Measurements from ENCODE around the gene PTPN7. TPM values are rescaled to one million over a fixed set of nuclear protein-coding genes. Genes with fewer than 3 reads are reported as not detected.

Gene PTPN7
- total RNA-seq, 1 donor from 2014 or later = 0.44 TPM

DNA sequence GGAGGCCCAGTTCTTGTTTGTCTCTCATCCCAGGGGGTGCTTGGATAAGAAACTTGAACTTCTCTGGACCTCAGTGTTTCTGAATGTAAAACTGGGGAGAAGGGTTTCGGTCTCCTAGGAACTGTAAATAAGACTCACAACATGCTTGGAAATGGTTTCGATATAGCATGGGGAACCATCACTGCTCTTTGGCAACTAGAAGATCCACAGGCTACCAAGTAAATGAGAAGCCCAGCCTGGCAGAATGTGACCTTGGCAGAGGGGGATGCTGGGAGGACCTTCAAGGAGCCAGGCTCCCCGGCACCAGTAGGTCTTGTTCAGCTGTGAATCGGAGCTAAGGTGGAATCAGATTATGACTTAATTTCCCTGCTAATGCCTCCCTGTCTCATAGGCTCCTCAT, 19.6 kb downstream of the PTPN7 start:
- H3K27ac ChIP-seq (replicated peaks) = no peak overlapping the region
- TF ChIP-seq, protein P1, sequence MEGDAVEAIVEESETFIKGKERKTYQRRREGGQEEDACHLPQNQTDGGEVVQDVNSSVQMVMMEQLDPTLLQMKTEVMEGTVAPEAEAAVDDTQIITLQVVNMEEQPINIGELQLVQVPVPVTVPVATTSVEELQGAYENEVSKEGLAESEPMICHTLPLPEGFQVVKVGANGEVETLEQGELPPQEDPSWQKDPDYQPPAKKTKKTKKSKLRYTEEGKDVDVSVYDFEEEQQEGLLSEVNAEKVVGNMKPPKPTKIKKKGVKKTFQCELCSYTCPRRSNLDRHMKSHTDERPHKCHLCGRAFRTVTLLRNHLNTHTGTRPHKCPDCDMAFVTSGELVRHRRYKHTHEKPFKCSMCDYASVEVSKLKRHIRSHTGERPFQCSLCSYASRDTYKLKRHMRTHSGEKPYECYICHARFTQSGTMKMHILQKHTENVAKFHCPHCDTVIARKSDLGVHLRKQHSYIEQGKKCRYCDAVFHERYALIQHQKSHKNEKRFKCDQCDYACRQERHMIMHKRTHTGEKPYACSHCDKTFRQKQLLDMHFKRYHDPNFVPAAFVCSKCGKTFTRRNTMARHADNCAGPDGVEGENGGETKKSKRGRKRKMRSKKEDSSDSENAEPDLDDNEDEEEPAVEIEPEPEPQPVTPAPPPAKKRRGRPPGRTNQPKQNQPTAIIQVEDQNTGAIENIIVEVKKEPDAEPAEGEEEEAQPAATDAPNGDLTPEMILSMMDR (IDR thresholded peaks at IDR 0.05; ENCODE audit: borderline replicate concordance) = no peak
- DNase-seq = no peak

DNA sequence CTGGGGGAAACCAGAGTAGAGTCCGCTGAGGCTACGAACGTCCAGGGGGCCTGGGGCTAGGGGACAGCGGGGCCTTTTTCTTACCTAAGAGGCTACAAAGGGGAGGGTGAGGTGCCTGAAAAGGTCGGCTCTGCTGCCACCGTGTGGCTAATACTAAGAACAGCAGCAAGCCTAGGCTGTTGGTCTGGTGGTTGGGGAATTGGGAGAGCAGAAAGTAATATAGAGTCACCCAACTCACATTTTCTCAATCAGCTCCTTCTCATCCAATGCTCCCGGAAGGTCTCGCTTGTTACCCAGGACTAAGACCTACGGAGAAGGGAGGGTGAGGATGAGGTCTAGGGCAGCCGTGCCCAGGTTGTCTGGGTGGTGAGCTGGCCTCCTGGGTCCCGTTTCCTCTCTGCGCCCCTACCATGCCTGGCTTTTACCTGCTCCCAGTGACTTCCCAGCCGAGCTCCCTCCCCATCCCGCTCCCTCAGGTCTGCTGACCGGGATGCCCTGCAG, 25.1 kb downstream of the PTPN7 start:
- no peaks in the 10 kb centered on the region for H3K27me3 ChIP-seq (ENCODE audit: low read depth)
- peak; percentile 38 for DNase-seq
- peaks cover 41% of the 10 kb centered on the region for H3K4me1 ChIP-seq
- peaks cover 60% of the 10 kb centered on the region for H3K36me3 ChIP-seq
- H3K9me3 ChIP-seq (replicated peaks) = no peaks in the 10 kb centered on the region
- TF ChIP-seq, protein P1 (IDR thresholded peaks at IDR 0.05; ENCODE audit: borderline replicate concordance) = peak; percentile 93
- intact Hi-C loops (cut with micrococcal nuclease) = no loop called here
- H3K4me3 ChIP-seq = no peak overlapping the region
- H3K27ac ChIP-seq (replicated peaks) = no peak overlapping the region

More for the DNA sequence above, 19.6 kb downstream of the PTPN7 start:
- Histone ChIP-seq H3K27me3 (ENCODE audit: low read depth) (no peaks in the 10 kb centered on the region), H3K4me1 (peaks cover 50% of the 10 kb centered on the region), H3K4me3 (no peak overlapping the region), H3K9me3 (replicated peaks) (no peaks in the 10 kb centered on the region), H3K36me3 (peaks cover 30% of the 10 kb centered on the region)
- intact Hi-C loops (cut with micrococcal nuclease) = no loop called here

DNA sequence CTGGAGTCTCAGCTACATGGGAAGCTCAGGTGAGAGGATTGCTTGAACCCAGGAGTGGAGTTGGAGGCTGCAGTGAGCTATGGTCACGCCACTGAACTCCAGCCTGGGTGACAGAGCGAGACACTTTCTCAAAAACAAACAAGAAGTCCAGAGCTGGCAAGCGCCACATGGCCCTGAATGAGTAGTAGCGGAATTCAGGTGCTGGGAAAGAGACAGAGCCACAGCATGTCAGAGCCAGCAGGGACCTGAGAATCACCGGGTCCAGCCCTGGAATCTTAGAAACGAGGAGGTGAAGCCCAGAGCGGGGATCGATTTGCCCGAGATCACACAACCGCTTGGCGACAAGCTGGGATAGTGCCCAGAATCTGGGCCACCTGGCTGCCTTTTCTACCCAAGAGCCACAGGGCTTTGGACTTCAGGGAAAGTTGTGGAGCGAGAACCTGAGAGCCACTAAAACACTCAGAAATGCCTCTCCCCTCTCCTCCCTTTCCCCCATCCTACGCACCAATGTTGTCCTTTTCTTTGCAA, 25.7 kb downstream of the PTPN7 start:
- Histone ChIP-seq H3K4me1 (peaks cover 44% of the 10 kb centered on the region), H3K27ac (replicated peaks) (no peak overlapping the region), H3K36me3 (peaks cover 60% of the 10 kb centered on the region), H3K9me3 (replicated peaks) (no peaks in the 10 kb centered on the region), H3K4me3 (no peak overlapping the region), H3K27me3 (ENCODE audit: low read depth) (no peaks in the 10 kb centered on the region)
- TF ChIP-seq, protein P1 (IDR thresholded peaks at IDR 0.05; ENCODE audit: borderline replicate concordance) = no peak
- DNase-seq = no peak
- intact Hi-C loops (cut with micrococcal nuclease) = no loop called here

DNA sequence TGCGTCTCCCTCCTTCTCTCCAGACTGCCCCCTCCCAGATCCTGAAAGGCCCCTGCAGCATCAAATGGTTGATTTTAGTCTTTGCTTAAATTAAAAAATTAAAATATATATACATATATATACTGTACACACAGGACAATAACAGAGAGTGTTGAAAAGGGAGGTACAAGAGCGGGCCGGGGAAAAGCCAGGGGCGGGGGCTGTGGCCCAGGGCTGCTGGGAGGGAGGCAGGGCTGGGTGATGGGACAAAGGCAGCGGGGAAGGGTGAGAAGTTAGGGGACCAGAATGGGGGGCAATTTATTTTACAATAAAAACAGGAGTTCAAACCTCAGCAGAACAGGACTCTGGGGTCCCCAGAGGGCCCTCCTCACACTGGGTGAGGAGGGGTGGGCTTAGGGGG, 26.4 kb downstream of the PTPN7 start:
- Histone ChIP-seq H3K4me3 (no peak overlapping the region), H3K27me3 (ENCODE audit: low read depth) (no peaks in the 10 kb centered on the region), H3K9me3 (replicated peaks) (no peaks in the 10 kb centered on the region), H3K4me1 (peaks cover 41% of the 10 kb centered on the region), H3K27ac (replicated peaks) (no peak overlapping the region), H3K36me3 (peaks cover 60% of the 10 kb centered on the region)
- intact Hi-C loops (cut with micrococcal nuclease) = no loop called here
- DNase-seq = no peak
- TF ChIP-seq, protein P1 (IDR thresholded peaks at IDR 0.05; ENCODE audit: borderline replicate concordance) = no peak

DNA sequence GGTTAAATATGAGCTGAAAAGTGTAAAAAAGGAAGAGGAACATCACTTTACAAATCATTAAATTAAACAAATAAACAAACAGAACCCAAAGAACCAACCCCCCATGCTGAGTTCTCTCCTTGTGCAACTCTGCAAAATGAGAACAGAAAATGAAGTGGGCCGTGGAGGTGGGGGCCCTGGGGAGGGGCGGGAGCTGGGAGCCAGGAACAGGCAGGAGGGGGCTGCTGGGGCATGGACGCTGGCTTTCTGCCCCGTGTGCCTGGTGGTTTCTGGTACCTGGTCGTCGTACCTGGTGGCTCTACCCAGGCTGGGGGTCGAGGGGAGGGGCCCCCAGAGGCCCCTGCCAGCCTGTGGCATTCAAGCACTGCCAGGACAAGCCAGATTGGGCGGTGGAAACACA, 26.9 kb downstream of the PTPN7 start:
- no peak for DNase-seq
- Histone ChIP-seq H3K9me3 (replicated peaks) (no peaks in the 10 kb centered on the region), H3K27me3 (ENCODE audit: low read depth) (no peaks in the 10 kb centered on the region), H3K4me3 (no peak overlapping the region), H3K27ac (replicated peaks) (peak overlapping the region; percentile 85), H3K36me3 (peaks cover 56% of the 10 kb centered on the region), H3K4me1 (peaks cover 40% of the 10 kb centered on the region)
- intact Hi-C loops (cut with micrococcal nuclease) = no loop called here
- TF ChIP-seq, protein P1 (IDR thresholded peaks at IDR 0.05; ENCODE audit: borderline replicate concordance) = no peak
